ENCODE data around the gene VAMP5.
"Not testable (repeated sequence)": the region's sequence is repeated elsewhere in the genome, so short reads cannot be mapped to it uniquely, and the experiment has no call there.

Gene VAMP5

DNA sequence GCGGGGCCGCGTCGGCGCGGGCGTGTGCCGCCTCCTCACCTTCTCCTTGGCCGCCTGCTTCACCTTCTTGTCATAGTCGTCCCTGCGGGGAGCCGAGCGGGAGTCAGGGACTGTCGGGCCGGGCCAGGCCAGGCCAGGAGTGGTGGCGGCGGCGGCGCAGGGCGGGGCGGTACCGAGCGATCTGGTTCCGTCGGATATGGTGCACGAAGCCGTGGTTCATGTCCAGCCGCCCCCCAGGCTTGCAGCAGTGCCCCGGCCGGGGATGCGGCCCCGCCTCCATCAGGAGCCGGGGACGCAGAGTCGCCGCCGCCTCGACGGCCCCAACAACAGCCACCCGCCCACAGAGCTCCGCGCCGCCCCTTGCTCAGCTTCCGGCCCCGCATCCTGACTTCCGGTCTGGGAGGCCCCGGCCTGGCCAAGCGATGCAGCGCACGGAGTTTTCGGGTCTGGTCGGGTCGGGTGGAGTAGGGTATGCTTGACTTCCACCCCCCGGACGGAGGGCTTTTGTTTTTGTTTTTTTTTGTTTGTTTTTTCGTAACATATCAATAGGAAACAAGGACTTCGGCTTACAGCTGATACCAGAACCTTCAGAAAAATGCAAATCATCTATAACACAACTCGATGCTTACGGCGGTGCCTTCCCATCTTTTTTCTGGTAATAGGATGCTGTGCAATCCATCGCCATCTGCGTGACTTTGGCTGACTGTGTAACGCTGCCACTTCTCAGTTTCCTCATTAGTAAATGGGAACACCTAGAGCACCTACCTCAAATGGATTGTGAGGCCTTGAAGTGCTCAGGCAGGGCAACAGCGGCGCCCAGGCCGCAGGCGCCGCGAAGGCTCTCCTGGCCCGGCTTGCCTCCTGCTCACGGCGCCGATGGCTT lies 27.7 kb downstream of the VAMP5 start, which contains the start of gene C2orf68:
Gene C2orf68 (minus strand): TSS at position 362 of the 883 bp plus-strand sequence. CDS start 82 bp downstream, at position 280.
- CTCF ChIA-PET, result interaction anchor here (1.0 kb wide), 1 partner anchor 16 kb away, joined by 3 read pairs; the partner anchor contains the start of gene RNF181
- TF ChIP-seq CTBP1 (IDR thresholded peaks at IDR 0.05; ENCODE audit: borderline replicate concordance) (no peak), FOXA1 (IDR thresholded peaks at IDR 0.05) (no peak), L3MBTL2 (conservative IDR thresholded peaks at IDR 0.05) (peak; percentile 77), ELF4 (IDR thresholded peaks at IDR 0.05) (peak; percentile 82)

DNA sequence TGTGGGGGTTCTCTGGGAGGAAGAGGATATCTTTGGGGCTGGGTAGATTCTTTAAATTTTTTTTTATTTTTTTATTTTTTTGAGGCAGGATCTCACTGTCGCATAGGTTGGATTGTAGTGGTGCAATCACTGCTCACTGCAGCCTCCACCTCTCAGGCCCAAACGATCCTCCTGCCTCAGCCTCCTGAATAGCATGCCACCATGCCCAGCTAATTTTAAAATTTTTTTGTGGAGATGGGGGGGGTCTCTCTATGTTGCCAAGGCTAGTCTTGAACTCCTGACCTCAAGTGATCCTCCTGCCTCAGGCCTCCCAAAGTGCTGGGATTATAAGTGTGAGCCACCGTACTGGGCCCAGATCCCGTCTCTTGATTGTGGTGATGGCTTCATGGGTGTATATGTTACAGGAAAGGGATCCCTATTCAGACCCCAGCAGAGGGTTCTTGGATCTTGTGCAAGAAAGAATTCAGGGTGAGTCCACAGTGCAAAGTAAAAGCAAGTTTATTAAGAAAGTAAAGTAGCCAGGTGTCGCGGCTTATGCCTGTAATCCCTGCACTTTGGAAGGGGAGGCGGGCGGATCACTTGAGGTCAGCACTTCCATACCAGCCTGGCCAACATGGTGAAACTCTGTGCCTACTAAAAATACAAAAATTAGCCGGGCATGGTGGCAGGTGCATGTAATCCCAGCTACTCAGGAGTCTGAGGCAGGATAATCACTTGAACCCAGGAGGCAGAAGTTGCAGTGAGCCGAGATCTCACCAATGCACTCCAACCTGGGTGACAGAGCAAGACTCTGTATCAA lies 29.7 kb downstream of the VAMP5 start:
- DNase-seq (ENCODE audit: extremely low spot score), result no peak
- no peak for TF ChIP-seq SP1 (IDR thresholded peaks at IDR 0.05)
- TF ChIP-seq NFRKB (IDR thresholded peaks at IDR 0.05), result no peak
- no peak for TF ChIP-seq SUZ12 (IDR thresholded peaks at IDR 0.05)
- ChIA-PET POLR2A (interaction anchor here (0.6 to 3.7 kb wide), 3 partner anchors 19 to 55 kb away, joined by 3 to 15 read pairs (median 3); partner anchors contain the start of gene RNF181), CTCF (interaction anchor here (0.6 kb wide), 1 partner anchor 37 kb away, joined by 4 read pairs; the partner anchor contains the start of gene VAMP8)

More for the DNA sequence above, 27.7 kb downstream of the VAMP5 start, which contains the start of gene C2orf68:
- POLR2A ChIA-PET, result interaction anchor here (0.6 to 1.5 kb wide), 24 partner anchors 9 to 335 kb away, joined by 3 to 30 read pairs (median 4); partner anchors contain the start of genes GGCX, MAT2A, RNF181 and SH2D6
- peak; percentile 91 for DNase-seq (ENCODE audit: extremely low spot score)

- DNase-seq (ENCODE audit: extremely low spot score); CTCF ChIA-PET: not testable (repeated sequence)
- POLR2A ChIA-PET, result interaction anchor here (0.6 to 3.7 kb wide), 4 partner anchors 13 to 54 kb away, joined by 3 to 15 read pairs (median 5); partner anchors contain the start of genes GGCX and RNF181
These were observed 30.5 kb downstream of the VAMP5 start for GRCh38 chr2:85614757-85615156.

DNA sequence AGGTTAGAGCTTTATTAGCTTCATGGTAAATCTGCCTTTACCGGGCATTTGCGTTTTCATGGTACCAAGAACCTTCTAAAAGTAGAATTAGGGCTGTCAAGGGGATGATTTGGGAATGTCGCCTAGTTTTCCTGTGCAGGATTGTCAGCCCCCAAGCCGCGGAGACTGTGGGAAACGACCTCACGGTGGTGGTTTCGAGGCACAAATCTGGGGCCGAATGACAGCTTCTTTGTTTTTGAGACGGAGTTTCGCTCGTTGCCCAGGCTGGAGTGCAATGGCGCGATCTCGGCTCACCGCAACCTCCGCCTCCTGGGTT lies 31.1 kb downstream of the VAMP5 start:
- ChIA-PET POLR2A (interaction anchor here (0.7 to 3.7 kb wide), 8 partner anchors 13 to 197 kb away, joined by 3 to 15 read pairs (median 4); partner anchors contain the start of genes GGCX, MAT2A, RNF181 and SH2D6), CTCF (no interaction called here)
- DNase-seq (ENCODE audit: extremely low spot score), result no peak
- no peak for TF ChIP-seq ARNT (IDR thresholded peaks at IDR 0.05)
- no peak for TF ChIP-seq NFRKB (IDR thresholded peaks at IDR 0.05)
- TF ChIP-seq SUZ12 (IDR thresholded peaks at IDR 0.05), result no peak
- TF ChIP-seq FOXK2 (IDR thresholded peaks at IDR 0.05), result no peak
- no peak for TF ChIP-seq PKNOX1 (IDR thresholded peaks at IDR 0.05)
- TF ChIP-seq BHLHE40 (IDR thresholded peaks at IDR 0.05; ENCODE audit: borderline replicate concordance), result no peak
- TF ChIP-seq FOXA1 (IDR thresholded peaks at IDR 0.05), result no peak
- TF ChIP-seq ELF4 (IDR thresholded peaks at IDR 0.05), result no peak
- TF ChIP-seq L3MBTL2 (conservative IDR thresholded peaks at IDR 0.05), result no peak
- TF ChIP-seq HDGF (IDR thresholded peaks at IDR 0.05; ENCODE audit: borderline replicate concordance), result no peak

DNA sequence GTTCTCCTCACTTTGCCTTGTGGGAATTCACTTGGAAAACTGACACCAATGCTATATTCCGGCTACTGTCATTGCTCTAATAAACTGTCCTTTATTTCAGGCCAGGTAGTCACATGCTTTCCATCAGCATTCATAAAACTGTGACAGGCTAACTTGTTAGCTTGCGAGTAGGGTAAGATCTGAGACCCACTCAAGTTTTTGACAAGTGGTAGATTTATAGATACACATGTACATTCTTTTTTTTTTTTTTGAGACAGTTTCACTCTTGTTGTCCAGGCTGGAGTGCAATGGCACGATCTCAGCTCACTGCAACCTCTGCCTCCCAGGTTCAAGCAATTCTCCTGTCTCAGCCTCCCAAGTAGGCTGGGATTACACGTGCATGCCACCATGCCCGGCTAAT lies 33.5 kb downstream of the VAMP5 start:
- POLR2A ChIA-PET, result interaction anchor here (1.0 kb wide), 1 partner anchor 79 kb away, joined by 3 read pairs; the partner anchor contains the start of gene MAT2A
- DNase-seq (ENCODE audit: extremely low spot score); CTCF ChIA-PET: not testable (repeated sequence)
- TF ChIP-seq PKNOX1 (IDR thresholded peaks at IDR 0.05) (peak; percentile 53), ZNF384 (IDR thresholded peaks at IDR 0.05) (peak; percentile 56; the same call in 1 of the 2 replicates)

DNA sequence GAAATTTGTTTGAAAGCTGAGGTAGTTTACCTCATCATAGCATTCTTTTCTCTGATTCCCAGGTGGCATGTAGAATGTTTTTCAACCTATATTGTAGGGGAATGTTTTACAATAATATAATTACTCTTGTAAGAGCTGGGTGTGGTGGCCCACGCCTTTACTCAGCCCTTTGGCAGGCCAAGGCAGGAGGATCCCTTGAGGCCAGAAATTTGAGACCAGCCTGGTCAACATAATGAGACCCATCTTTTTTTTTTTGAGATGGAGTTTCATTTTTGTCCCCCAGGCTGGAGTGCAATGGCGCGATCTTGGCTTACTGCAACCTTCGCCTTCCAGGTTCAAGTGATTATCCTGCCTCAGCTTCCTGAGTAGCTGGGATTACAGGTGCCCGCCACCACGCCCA lies 35.4 kb downstream of the VAMP5 start:
- ChIA-PET POLR2A (interaction anchor here (1.3 kb wide), 1 partner anchor 17 kb away, joined by 3 read pairs; no protein-coding TSS in a partner anchor), CTCF (interaction anchor here (0.6 to 0.7 kb wide), 2 partner anchors 29 to 149 kb away, joined by 3 read pairs; no protein-coding TSS in a partner anchor)
- TF ChIP-seq NFRKB (IDR thresholded peaks at IDR 0.05) (no peak), FOXK2 (IDR thresholded peaks at IDR 0.05) (no peak), PKNOX1 (IDR thresholded peaks at IDR 0.05) (no peak), HDGF (IDR thresholded peaks at IDR 0.05; ENCODE audit: borderline replicate concordance) (no peak), FOXA1 (IDR thresholded peaks at IDR 0.05) (no peak)
- no peak for DNase-seq (ENCODE audit: extremely low spot score)

DNA sequence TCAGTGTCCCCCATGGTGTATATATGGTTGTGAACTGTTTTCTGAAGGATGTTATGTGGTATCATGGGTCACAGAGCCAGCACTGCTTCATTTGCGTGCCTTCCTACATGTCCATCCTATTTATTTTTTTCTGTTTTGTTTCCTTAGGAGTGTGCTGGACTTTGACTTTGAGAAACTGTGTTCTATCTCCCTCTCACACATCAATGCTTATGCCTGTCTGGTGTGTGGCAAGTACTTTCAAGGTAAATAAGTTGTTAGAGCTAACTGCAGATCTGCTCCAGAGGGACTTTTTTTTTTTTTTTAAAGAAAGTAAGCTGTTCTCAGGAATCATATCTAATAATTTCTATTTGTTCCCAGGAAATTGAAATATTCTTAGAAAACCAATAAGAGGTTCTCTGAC lies 37.1 kb downstream of the VAMP5 start:
- POLR2A ChIA-PET, result interaction anchor here (2.4 kb wide), 1 partner anchor 10 kb away, joined by 8 read pairs; the partner anchor contains the start of gene C2orf68
- TF ChIP-seq FOXM1 (IDR thresholded peaks at IDR 0.05; ENCODE audit: borderline replicate concordance) (no peak), CTBP1 (IDR thresholded peaks at IDR 0.05; ENCODE audit: borderline replicate concordance) (no peak), ELF4 (IDR thresholded peaks at IDR 0.05) (no peak), SP1 (IDR thresholded peaks at IDR 0.05) (no peak)
- DNase-seq (ENCODE audit: extremely low spot score), result no peak
- CTCF ChIA-PET, result interaction anchor here (0.6 to 2.3 kb wide), 2 partner anchors 16 to 18 kb away, joined by 3 to 10 read pairs; no protein-coding TSS in a partner anchor

Data from HEK293T (cell line).